K562 (cell line): ENCODE measurements around the gene DHDH. TPM values are rescaled to one million over a fixed set of nuclear protein-coding genes. Genes with fewer than 3 reads are reported as not detected.

ENCODE experiments used
- CEBPB ChIP-seq: fragments of 450-650 bp; IDR thresholded peaks from 2 replicates; pipeline ENCODE4 v1.6.1; 2016; ENCODE audit warnings: missing genetic modification characterization, missing compliant biosample characterization
- CHAMP1 ChIP-seq: fragments of 450-650 bp; IDR thresholded peaks from 2 replicates; pipeline ENCODE4 v1.6.1; 2016; ENCODE audit warnings: mild to moderate bottlenecking
- CREBBP ChIP-seq: IDR thresholded peaks from one replicate; pipeline ENCODE4 v1.6.1; 2012; ENCODE audit warnings: low read depth, mild to moderate bottlenecking, control low read depth, inconsistent platforms, low read length
- DACH1 ChIP-seq: fragments of 450-650 bp; IDR thresholded peaks from 2 replicates; pipeline ENCODE4 v1.6.1; 2018; ENCODE audit not compliant: partially characterized antibody
- ETV6 ChIP-seq, 3 experiments: fragments of 150-350 bp in 1 of 3; sonication (generic) in 1 of 3; formaldehyde crosslinking in 1 of 3; IDR thresholded peaks; 2 replicates each; pipeline versions ENCODE4 v1.6.1 to v1.8.0; 2014 to 2022; ENCODE audit warnings: borderline replicate concordance in 2 of 3, low read depth in 2 of 3, antibody characterized with exemption in 1 of 3, low read length in 1 of 3, mild to moderate bottlenecking in 1 of 3, missing genetic modification reagents in 1 of 3
- FOXA3 ChIP-seq, 2 experiments: fragments of 450-650 bp in 1 of 2; sonication (generic) in 1 of 2; formaldehyde crosslinking; IDR thresholded peaks in 1 of 2; conservative IDR thresholded peaks in 1 of 2; 2 replicates each; pipeline versions ENCODE4 v1.4.0 to v1.8.0; 2020 to 2022; ENCODE audit warnings: mild to moderate bottlenecking in 2 of 2, missing genetic modification reagents in 1 of 2
- FOXO4 ChIP-seq: fragments of 450-650 bp; formaldehyde crosslinking; IDR thresholded peaks from 2 replicates; pipeline ENCODE4 v1.4.0; 2020; ENCODE audit warnings: mild to moderate bottlenecking, moderate library complexity
- FOXP1 ChIP-seq: sonication (generic); formaldehyde crosslinking; IDR thresholded peaks from 2 replicates; pipeline ENCODE4 v1.8.0; 2022; ENCODE audit warnings: mild to moderate bottlenecking, missing genetic modification reagents
- MAFF ChIP-seq: IDR thresholded peaks from 2 replicates; pipeline ENCODE4 v1.6.1; 2012; ENCODE audit warnings: low read length, improper control_type of control experiment
- PCBP2 ChIP-seq: fragments of 200-400 bp; formaldehyde crosslinking; IDR thresholded peaks from 2 replicates; pipeline ENCODE4 v1.6.1; 2018; ENCODE audit warnings: low read length, low read depth, mild to moderate bottlenecking, moderate library complexity; ENCODE audit not compliant: poor library complexity, severe bottlenecking
- RNF2 ChIP-seq: sonication (generic); IDR thresholded peaks from 2 replicates; pipeline ENCODE4 v1.6.1; 2016
- SMAD3 ChIP-seq: fragments of 450-650 bp; formaldehyde crosslinking; conservative IDR thresholded peaks from 2 replicates; pipeline ENCODE4 v1.4.0; 2020; ENCODE audit warnings: mild to moderate bottlenecking
- TAF9B ChIP-seq: fragments of 450-650 bp; IDR thresholded peaks from 2 replicates; pipeline ENCODE4 v1.6.1; 2018; ENCODE audit warnings: mild to moderate bottlenecking; ENCODE audit not compliant: partially characterized antibody
- TEAD2 ChIP-seq: fragments of 450-650 bp; IDR thresholded peaks from 2 replicates; pipeline ENCODE4 v1.6.1; 2016; ENCODE audit warnings: missing genetic modification characterization, control low read depth, missing compliant biosample characterization
- YY1 ChIP-seq, 3 experiments: IDR thresholded peaks; 2 replicates each; pipeline ENCODE4 v1.6.1; 2011; ENCODE audit warnings: low read length in 2 of 3, mild to moderate bottlenecking in 2 of 3, moderate library complexity in 2 of 3, borderline replicate concordance in 1 of 3, control low read depth in 1 of 3, low read depth in 1 of 3; ENCODE audit not compliant: insufficient read depth in 3 of 3, insufficient replicate concordance in 2 of 3, control insufficient read depth in 1 of 3, insufficient read length in 1 of 3; ENCODE audit errors: extremely low read depth in 1 of 3
- ZNF3 ChIP-seq: fragments of 250-450 bp; sonication (Bioruptor Pico); IDR thresholded peaks from 2 replicates; pipeline ENCODE4 v1.5.0; 2021; ENCODE audit warnings: mild to moderate bottlenecking, moderate library complexity
- ZNF518B ChIP-seq: fragments of 250-450 bp; sonication (Bioruptor Pico); IDR thresholded peaks from 2 replicates; pipeline ENCODE4 v1.5.0; 2021; ENCODE audit warnings: mild to moderate bottlenecking, moderate library complexity
- ZNF76 ChIP-seq: fragments of 250-450 bp; sonication (Bioruptor Pico); IDR thresholded peaks from 2 replicates; pipeline ENCODE4 v1.4.0; 2020; ENCODE audit warnings: mild to moderate bottlenecking, moderate library complexity, borderline replicate concordance
- polyA plus RNA-seq, 8 experiments: library from polyadenylated mRNA; depleted of rRNA in 4 of 8; stranded (reverse) in 5 of 8; unstranded in 3 of 8; fragments of >200 nt; fragmentation: Nextera tagmentation in 2 of 8; fragmentation: Illumina TruSeq in 1 of 8; extraction: Ambion mirVana in 2 of 8; extraction: Trizol in 1 of 8; gene quantifications; 2 replicates each; pipeline versions ENCODE4 v1.2.1 to v1.2.3, GENCODE V29; 2011 to 2014; ENCODE audit warnings: inconsistent platforms in 1 of 8, missing spikeins in 1 of 8
- total RNA-seq, 7 experiments: library from RNA; depleted of rRNA in 6 of 7; stranded (reverse); fragments of >200 nt in 6 of 7; fragmentation: Illumina TruSeq in 2 of 7; extraction: Trizol in 2 of 7; gene quantifications; 2 replicates each; pipeline versions ENCODE4 v1.2.1 to v1.2.3, GENCODE V29; 2011 to 2021; ENCODE audit warnings: low replicate concordance in 1 of 7

Gene DHDH
- total and polyA plus RNA-seq, 9 of the 15 experiments (the other 6 are each of a cell fraction or from before 2014, with no cell fraction given): 0.37 to 1.9 (median 0.87) TPM

GRCh38 chr19:48993175-48994034, 59.9 kb downstream of the DHDH start, which contains the start of the genes GYS1 and RUVBL2 (continued):
- TF ChIP-seq RNF2 (no peak), CEBPB (tag) (peak; percentile 79), PCBP2 (no peak), ETV6 (IDR thresholded peaks at IDR 0.05; ENCODE audit: borderline replicate concordance in 1 of 2, low read depth in 2 of 2, low read length in 1 of 2) (no peak), ETV6 (CRISPR knock-in tag; IDR thresholded peaks at IDR 0.05; ENCODE audit: borderline replicate concordance) (no peak), SMAD3 (CRISPR knock-in tag) (no peak), FOXP1 (CRISPR knock-in tag) (0 out of 2 replicates have a peak, but pooled peaks have one; percentile 62), ZNF518B (CRISPR knock-in tag) (no peak), DACH1 (no peak), CREBBP (no peak), YY1 (IDR thresholded peaks at IDR 0.05; ENCODE audit: borderline replicate concordance in 1 of 3, control insufficient read depth in 1 of 3, extremely low read depth in 1 of 3, insufficient read depth in 3 of 3, insufficient read length in 1 of 3, insufficient replicate concordance in 2 of 3, low read depth in 1 of 3, low read length in 2 of 3) (peak; percentile 22 to 94 (median 87)), CHAMP1 (no peak), FOXO4 (CRISPR knock-in tag) (no peak), TEAD2 (tag) (no peak), ZNF76 (CRISPR knock-in tag) (no peak), FOXA3 (CRISPR knock-in tag; conservative IDR thresholded peaks at IDR 0.05 in 1 of 2, IDR thresholded peaks at IDR 0.05 in 1 of 2) (peak in 1 of 2 experiments; percentile 50; a peak in 1 of 4 replicates), MAFF (no peak), ZNF3 (CRISPR knock-in tag) (no peak), TAF9B (no peak)
